H1 (cell line): Measurements from ENCODE around the gene GDPD1.

Source experiments
- CBX5 ChIP-seq: fragments of 300-800, 300-1000 bp; sonication (generic); IDR thresholded peaks from 2 replicates; pipeline ENCODE4 v1.7.1; 2016; ENCODE audit warnings: antibody characterized with exemption, low read length, low read depth
- CBX8 ChIP-seq: fragments of 300-800, 300-1000 bp; sonication (generic); IDR thresholded peaks from 2 replicates; pipeline ENCODE4 v1.7.1; 2016; ENCODE audit warnings: low read depth, low read length, borderline replicate concordance
- CTCF ChIP-seq, 3 experiments: IDR thresholded peaks; 1 replicate in 2 of 3; 2 replicates in 1 of 3; pipeline versions ENCODE4 v1.5.1 to v1.6.1; 2011; ENCODE audit warnings: low read length in 3 of 3, mild to moderate bottlenecking in 3 of 3, inconsistent platforms in 2 of 3, low read depth in 1 of 3, moderate library complexity in 1 of 3; ENCODE audit not compliant: insufficient read depth in 1 of 3; ENCODE audit errors: control extremely low read depth in 1 of 3
- EP300 ChIP-seq, 2 experiments: IDR thresholded peaks; 1 replicate in 1 of 2; 2 replicates in 1 of 2; pipeline ENCODE4 v1.6.1; 2011 to 2012; ENCODE audit warnings: low read depth in 2 of 2, low read length in 2 of 2, mild to moderate bottlenecking in 2 of 2, borderline replicate concordance in 1 of 2, inconsistent platforms in 1 of 2, moderate library complexity in 1 of 2
- EZH2 ChIP-seq: fragments of 200-600 bp; sonication (generic); IDR thresholded peaks from 2 replicates; pipeline ENCODE4 v1.7.1; 2012; ENCODE audit warnings: low read depth, mild to moderate bottlenecking, moderate library complexity, low read length, inconsistent platforms; ENCODE audit not compliant: severe bottlenecking
- MAX ChIP-seq: IDR thresholded peaks from 2 replicates; pipeline ENCODE4 v1.6.1; 2012; ENCODE audit warnings: inconsistent platforms
- PHF8 ChIP-seq: fragments of 200-600 bp; sonication (generic); conservative IDR thresholded peaks from 2 replicates; pipeline ENCODE4 v1.7.1; 2012; ENCODE audit warnings: low read depth, mild to moderate bottlenecking, inconsistent platforms, low read length, moderate library complexity
- POLR2A ChIP-seq, 2 experiments: IDR thresholded peaks; 1 replicate in 1 of 2; 2 replicates in 1 of 2; pipeline ENCODE4 v1.6.1; 2011; ENCODE audit warnings: low read depth in 2 of 2, low read length in 2 of 2, mild to moderate bottlenecking in 2 of 2; ENCODE audit errors: control extremely low read depth in 1 of 2
- RAD21 ChIP-seq, 2 experiments: IDR thresholded peaks in 1 of 2; conservative IDR thresholded peaks in 1 of 2; 2 replicates each; pipeline ENCODE4 v1.6.1; 2011; ENCODE audit warnings: low read depth in 2 of 2, low read length in 2 of 2, improper control_type of control experiment in 1 of 2, inconsistent platforms in 1 of 2, mild to moderate bottlenecking in 1 of 2, moderate library complexity in 1 of 2
- TEAD4 ChIP-seq: IDR thresholded peaks from 2 replicates; pipeline ENCODE4 v1.6.1; 2012; ENCODE audit warnings: low read depth, low read length, inconsistent platforms, mixed read lengths

GRCh38 chr17:59277031-59277430 lies 56.7 kb downstream of the GDPD1 start:
- no peak for TF ChIP-seq POLR2A (IDR thresholded peaks at IDR 0.05; ENCODE audit: control extremely low read depth in 1 of 2, low read depth in 2 of 2, low read length in 2 of 2)
- TF ChIP-seq CTCF (IDR thresholded peaks at IDR 0.05; ENCODE audit: control extremely low read depth in 1 of 3, insufficient read depth in 1 of 3, low read depth in 1 of 3, low read length in 3 of 3) = no peak
- TF ChIP-seq RAD21 (IDR thresholded peaks at IDR 0.05 in 1 of 2, conservative IDR thresholded peaks at IDR 0.05 in 1 of 2; ENCODE audit: low read depth in 2 of 2, low read length in 2 of 2) = no peak
- no peak for TF ChIP-seq CBX5
- no peak for TF ChIP-seq CBX8
- no peak for TF ChIP-seq EZH2
- no peak for TF ChIP-seq MAX
- no peak for TF ChIP-seq TEAD4
- TF ChIP-seq PHF8 = no peak
- TF ChIP-seq EP300 (IDR thresholded peaks at IDR 0.05; ENCODE audit: borderline replicate concordance in 1 of 2, low read depth in 2 of 2, low read length in 2 of 2) = no peak
